Measurements from ENCODE around the gene A3GALT2. TPM values are rescaled to one million over a fixed set of nuclear protein-coding genes. Genes with fewer than 3 reads are reported as not detected.

A3GALT2 gene
- polyA plus RNA-seq, 2 of the 4 experiments (the other 2 are of a cell fraction): not detected

DNA sequence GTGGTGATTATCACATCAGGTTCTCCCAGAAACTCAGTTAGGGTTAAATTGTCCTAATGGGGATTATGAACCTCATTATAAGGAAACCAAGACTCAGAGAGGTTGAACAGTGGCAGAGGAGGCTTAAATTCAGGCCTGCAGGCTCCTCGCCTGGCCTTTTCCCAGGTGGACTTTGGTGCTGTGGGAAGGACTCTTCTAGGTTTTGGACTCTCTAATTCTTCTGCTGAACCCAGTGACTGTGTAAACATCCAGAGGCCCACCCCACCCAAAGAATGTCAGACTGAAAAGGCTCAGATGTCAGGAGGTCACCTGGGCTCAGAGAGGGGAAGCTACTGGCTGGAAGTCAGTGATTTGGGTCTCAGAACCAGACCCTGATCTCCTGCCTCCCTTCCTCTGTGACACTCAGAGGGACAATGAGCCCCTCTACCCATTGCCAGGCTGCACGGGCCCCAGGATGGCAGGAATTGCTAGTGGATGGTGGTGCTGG, 62.1 kb downstream of the A3GALT2 start:
- peaks cover 21% of the 10 kb centered on the region for H3K4me1 ChIP-seq
- peak overlapping the region; percentile 87 for H3K4me2 ChIP-seq
- ChIA-PET CTCF (interaction anchor here (1.1 kb wide), 1 partner anchor 37 kb away, joined by 3 read pairs; no protein-coding TSS in a partner anchor), POLR2A (no interaction called here)
- no peak overlapping the region; a peak in 1 of 6 replicates for H3K27ac ChIP-seq
- FAIRE-seq: no peak
- no peaks in the 10 kb centered on the region for H3K9me3 ChIP-seq
- no peak for ATAC-seq
- H3K4me3 ChIP-seq: no peak overlapping the region
- no peak for TF ChIP-seq ESRRA (IDR thresholded peaks at IDR 0.05; ENCODE audit: borderline replicate concordance, low read length)
- TF ChIP-seq CBX8 (IDR thresholded peaks at IDR 0.05): no peak
- TF ChIP-seq ZNF302 (CRISPR knock-in tag; IDR thresholded peaks at IDR 0.05): no peak
- no peak for TF ChIP-seq SMC3 (IDR thresholded peaks at IDR 0.05)
- no peak for TF ChIP-seq NR3C1 (IDR thresholded peaks at IDR 0.05)
- TF ChIP-seq BHLHE40 (IDR thresholded peaks at IDR 0.05; ENCODE audit: low read depth, low read length): no peak
- TF ChIP-seq KDM1A (IDR thresholded peaks at IDR 0.05; ENCODE audit: low read depth): no peak
- no peak for TF ChIP-seq HES2 (IDR thresholded peaks at IDR 0.05)
- TF ChIP-seq ZSCAN20 (CRISPR knock-in tag; IDR thresholded peaks at IDR 0.05): no peak
- 100% methylated on average over 2 of the region's 2 CpGs for WGBS (ENCODE audit: missing lambda C conversion rate)
- DNase-seq (ENCODE audit: low read depth in 1 of 2, low spot score in 1 of 2): no peak

- TF ChIP-seq CBX8 (IDR thresholded peaks at IDR 0.05) (no peak), ZNF302 (CRISPR knock-in tag; IDR thresholded peaks at IDR 0.05) (no peak), CHD2 (IDR thresholded peaks at IDR 0.05; ENCODE audit: low read length, partially characterized antibody) (no peak), RCOR1 (IDR thresholded peaks at IDR 0.05; ENCODE audit: low read depth, low read length) (no peak), FOSL2 (IDR thresholded peaks at IDR 0.05) (no peak), FOSL2 (CRISPR knock-in tag; IDR thresholded peaks at IDR 0.05) (no peak), HMGXB4 (CRISPR knock-in tag; IDR thresholded peaks at IDR 0.05; ENCODE audit: borderline replicate concordance) (no peak), ELK1 (IDR thresholded peaks at IDR 0.05; ENCODE audit: low read depth, low read length) (no peak), ESRRA (IDR thresholded peaks at IDR 0.05; ENCODE audit: borderline replicate concordance, low read length) (no peak)
- TF ChIP-seq, protein P1, sequence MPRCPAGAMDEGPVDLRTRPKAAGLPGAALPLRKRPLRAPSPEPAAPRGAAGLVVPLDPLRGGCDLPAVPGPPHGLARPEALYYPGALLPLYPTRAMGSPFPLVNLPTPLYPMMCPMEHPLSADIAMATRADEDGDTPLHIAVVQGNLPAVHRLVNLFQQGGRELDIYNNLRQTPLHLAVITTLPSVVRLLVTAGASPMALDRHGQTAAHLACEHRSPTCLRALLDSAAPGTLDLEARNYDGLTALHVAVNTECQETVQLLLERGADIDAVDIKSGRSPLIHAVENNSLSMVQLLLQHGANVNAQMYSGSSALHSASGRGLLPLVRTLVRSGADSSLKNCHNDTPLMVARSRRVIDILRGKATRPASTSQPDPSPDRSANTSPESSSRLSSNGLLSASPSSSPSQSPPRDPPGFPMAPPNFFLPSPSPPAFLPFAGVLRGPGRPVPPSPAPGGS (IDR thresholded peaks at IDR 0.05): no peak
- TF ChIP-seq, protein P2, sequence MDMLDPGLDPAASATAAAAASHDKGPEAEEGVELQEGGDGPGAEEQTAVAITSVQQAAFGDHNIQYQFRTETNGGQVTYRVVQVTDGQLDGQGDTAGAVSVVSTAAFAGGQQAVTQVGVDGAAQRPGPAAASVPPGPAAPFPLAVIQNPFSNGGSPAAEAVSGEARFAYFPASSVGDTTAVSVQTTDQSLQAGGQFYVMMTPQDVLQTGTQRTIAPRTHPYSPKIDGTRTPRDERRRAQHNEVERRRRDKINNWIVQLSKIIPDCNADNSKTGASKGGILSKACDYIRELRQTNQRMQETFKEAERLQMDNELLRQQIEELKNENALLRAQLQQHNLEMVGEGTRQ (IDR thresholded peaks at IDR 0.05): no peak
- peak overlapping the region; percentile 52 for H3K4me3 ChIP-seq
- H3K9me3 ChIP-seq: no peaks in the 10 kb centered on the region
- FAIRE-seq (no peak), ATAC-seq (no peak), DNase-seq (ENCODE audit: low read depth in 1 of 2, low spot score in 1 of 2) (no peak)
- peak overlapping the region; percentile 86 to 96 for H3K27ac ChIP-seq
- CTCF ChIA-PET: interaction anchor here (0.6 to 1.2 kb wide), 2 partner anchors 37 to 210 kb away, joined by 3 to 4 read pairs; no protein-coding TSS in a partner anchor
- POLR2A ChIA-PET: interaction anchor here (0.6 to 0.7 kb wide), 2 partner anchors 36 to 131 kb away, joined by 3 to 4 read pairs; no protein-coding TSS in a partner anchor
- WGBS (ENCODE audit: missing lambda C conversion rate): 80% methylated on average over 12 of the region's 19 CpGs
- H3K4me1 ChIP-seq: peaks cover 21% of the 10 kb centered on the region
- H3K4me2 ChIP-seq: peak overlapping the region; percentile 87
These were observed 62.9 kb downstream of the A3GALT2 start for GRCh38 chr1:33257772-33258712.

Data from A549 (cell line).